Measurements from ENCODE around the gene CDHR5. TPM values are rescaled to one million over a fixed set of nuclear protein-coding genes. Genes with fewer than 3 reads are reported as not detected.

Gene CDHR5
- total RNA-seq, 1 experiment from 2014 or later: not detected

- DNase-seq (ENCODE audit: low spot score): no peak
- no TSS peak for BruUV-seq (replicated peaks)
- Histone ChIP-seq H3K4me1 (ENCODE audit: insufficient read depth, low read length, poor library complexity, severe bottlenecking) (no peaks in the 10 kb centered on the region), H3K36me3 (ENCODE audit: insufficient read depth, low read length, poor library complexity, severe bottlenecking) (peaks cover 9% of the 10 kb centered on the region), H3K27me3 (replicated peaks; ENCODE audit: insufficient read depth, low read depth, low read length, poor library complexity) (no peaks in the 10 kb centered on the region), H3K4me3 (ENCODE audit: low read depth, low read length, poor library complexity, severe bottlenecking) (no peak overlapping the region), H3K27ac (ENCODE audit: low read depth, low read length, poor library complexity, severe bottlenecking) (no peak overlapping the region), H3K9me3 (ENCODE audit: low read depth, low read length, poor library complexity, severe bottlenecking) (no peaks in the 10 kb centered on the region)
- TF ChIP-seq EZH2 (IDR thresholded peaks at IDR 0.05; ENCODE audit: borderline replicate concordance, low read depth, low read length, poor library complexity, severe bottlenecking): no peak
- TF ChIP-seq, protein P1, sequence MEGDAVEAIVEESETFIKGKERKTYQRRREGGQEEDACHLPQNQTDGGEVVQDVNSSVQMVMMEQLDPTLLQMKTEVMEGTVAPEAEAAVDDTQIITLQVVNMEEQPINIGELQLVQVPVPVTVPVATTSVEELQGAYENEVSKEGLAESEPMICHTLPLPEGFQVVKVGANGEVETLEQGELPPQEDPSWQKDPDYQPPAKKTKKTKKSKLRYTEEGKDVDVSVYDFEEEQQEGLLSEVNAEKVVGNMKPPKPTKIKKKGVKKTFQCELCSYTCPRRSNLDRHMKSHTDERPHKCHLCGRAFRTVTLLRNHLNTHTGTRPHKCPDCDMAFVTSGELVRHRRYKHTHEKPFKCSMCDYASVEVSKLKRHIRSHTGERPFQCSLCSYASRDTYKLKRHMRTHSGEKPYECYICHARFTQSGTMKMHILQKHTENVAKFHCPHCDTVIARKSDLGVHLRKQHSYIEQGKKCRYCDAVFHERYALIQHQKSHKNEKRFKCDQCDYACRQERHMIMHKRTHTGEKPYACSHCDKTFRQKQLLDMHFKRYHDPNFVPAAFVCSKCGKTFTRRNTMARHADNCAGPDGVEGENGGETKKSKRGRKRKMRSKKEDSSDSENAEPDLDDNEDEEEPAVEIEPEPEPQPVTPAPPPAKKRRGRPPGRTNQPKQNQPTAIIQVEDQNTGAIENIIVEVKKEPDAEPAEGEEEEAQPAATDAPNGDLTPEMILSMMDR (conservative IDR thresholded peaks at IDR 0.05; ENCODE audit: low read depth, low read length): no peak
- intact Hi-C loops (cut with micrococcal nuclease; ENCODE audit: unreplicated experiment): no loop called here
- ChIA-PET POLR2A (ENCODE audit: low non-redundant PET) (no interaction called here), CTCF (no interaction called here)
These were observed 7.4 kb downstream of the CDHR5 start for GRCh38 chr11:617199-617911.

GRCh38 chr11:616320-617198 lies 8.2 kb downstream of the CDHR5 start:
- no peaks in the 10 kb centered on the region for H3K27me3 ChIP-seq (replicated peaks; ENCODE audit: insufficient read depth, low read depth, low read length, poor library complexity)
- no TSS peak for BruUV-seq (replicated peaks)
- TF ChIP-seq, protein P1 (conservative IDR thresholded peaks at IDR 0.05; ENCODE audit: low read depth, low read length): no peak
- no peak for TF ChIP-seq EZH2 (IDR thresholded peaks at IDR 0.05; ENCODE audit: borderline replicate concordance, low read depth, low read length, poor library complexity, severe bottlenecking)
- H3K4me3 ChIP-seq (ENCODE audit: low read depth, low read length, poor library complexity, severe bottlenecking): no peak overlapping the region
- no peaks in the 10 kb centered on the region for H3K9me3 ChIP-seq (ENCODE audit: low read depth, low read length, poor library complexity, severe bottlenecking)
- POLR2A ChIA-PET (ENCODE audit: low non-redundant PET): no interaction called here
- intact Hi-C loops (cut with micrococcal nuclease; ENCODE audit: unreplicated experiment): no loop called here
- peaks cover 9% of the 10 kb centered on the region for H3K36me3 ChIP-seq (ENCODE audit: insufficient read depth, low read length, poor library complexity, severe bottlenecking)
- no peaks in the 10 kb centered on the region for H3K4me1 ChIP-seq (ENCODE audit: insufficient read depth, low read length, poor library complexity, severe bottlenecking)
- CTCF ChIA-PET: no interaction called here
- H3K27ac ChIP-seq (ENCODE audit: low read depth, low read length, poor library complexity, severe bottlenecking): no peak overlapping the region
- no peak for DNase-seq (ENCODE audit: low spot score)

GRCh38 chr11:615504-616319 lies 9.0 kb downstream of the CDHR5 start, which contains the start of gene IRF7:
TSS of gene IRF7 (minus strand) at chr11:615950. CDS start at chr11:615364, 586 bp downstream.
- Histone ChIP-seq H3K9me3 (ENCODE audit: low read depth, low read length, poor library complexity, severe bottlenecking) (no peaks in the 10 kb centered on the region), H3K27me3 (replicated peaks; ENCODE audit: insufficient read depth, low read depth, low read length, poor library complexity) (no peaks in the 10 kb centered on the region), H3K4me1 (ENCODE audit: insufficient read depth, low read length, poor library complexity, severe bottlenecking) (no peaks in the 10 kb centered on the region), H3K36me3 (ENCODE audit: insufficient read depth, low read length, poor library complexity, severe bottlenecking) (peaks cover 17% of the 10 kb centered on the region), H3K4me3 (ENCODE audit: low read depth, low read length, poor library complexity, severe bottlenecking) (peak within 1 kb of the TSS; percentile 67), H3K27ac (ENCODE audit: low read depth, low read length, poor library complexity, severe bottlenecking) (peak within 1 kb of the TSS; percentile 89)
- peak; percentile 94 for DNase-seq (ENCODE audit: low spot score)
- BruUV-seq (replicated peaks): no TSS peak
- POLR2A ChIA-PET (ENCODE audit: low non-redundant PET): no interaction called here
- intact Hi-C loops (cut with micrococcal nuclease; ENCODE audit: unreplicated experiment): no loop called here
- TF ChIP-seq EZH2 (IDR thresholded peaks at IDR 0.05; ENCODE audit: borderline replicate concordance, low read depth, low read length, poor library complexity, severe bottlenecking): no peak
- TF ChIP-seq, protein P1 (conservative IDR thresholded peaks at IDR 0.05; ENCODE audit: low read depth, low read length): no peak
- CTCF ChIA-PET: no interaction called here
